Neural cell (in vitro differentiated cells): ENCODE data around the gene SDK1.

Experiments
- CTCF ChIP-seq: fragments of 450-650 bp; IDR thresholded peaks from 2 replicates; pipeline ENCODE4 v1.5.1; 2014; ENCODE audit warnings: antibody characterized with exemption, mild to moderate bottlenecking, moderate library complexity; ENCODE audit not compliant: poor library complexity, severe bottlenecking
- EP300 ChIP-seq: fragments of 450-650 bp; conservative IDR thresholded peaks from 2 replicates; pipeline ENCODE4 v1.6.1; 2014; ENCODE audit warnings: antibody characterized with exemption, mild to moderate bottlenecking, moderate library complexity; ENCODE audit not compliant: poor library complexity, severe bottlenecking
- EZH2 ChIP-seq: fragments of 200-600, 300-800 bp; shearing (Covaris generic), sonication (generic); IDR thresholded peaks from 2 replicates; pipeline ENCODE4 v1.6.1; 2014; ENCODE audit warnings: antibody characterized with exemption, low read length, borderline replicate concordance, mild to moderate bottlenecking; ENCODE audit not compliant: insufficient read depth, poor library complexity, severe bottlenecking
- MXI1 ChIP-seq: fragments of 450-650 bp; conservative IDR thresholded peaks from 2 replicates; pipeline ENCODE4 v1.6.1; 2014; ENCODE audit warnings: antibody characterized with exemption, mild to moderate bottlenecking; ENCODE audit not compliant: poor library complexity, severe bottlenecking
- POLR2AphosphoS5 ChIP-seq: IDR thresholded peaks from 2 replicates; pipeline ENCODE4 v1.6.1; 2012
- RAD21 ChIP-seq: fragments of 450-650 bp; conservative IDR thresholded peaks from 2 replicates; pipeline ENCODE4 v1.6.1; 2014; ENCODE audit warnings: antibody characterized with exemption, mild to moderate bottlenecking, moderate library complexity
- REST ChIP-seq: IDR thresholded peaks from 2 replicates; pipeline ENCODE4 v1.6.1; 2012; ENCODE audit warnings: borderline replicate concordance
- SMC3 ChIP-seq: fragments of 450-650 bp; conservative IDR thresholded peaks from 2 replicates; pipeline ENCODE4 v1.6.1; 2014; ENCODE audit warnings: antibody characterized with exemption, mild to moderate bottlenecking, moderate library complexity; ENCODE audit not compliant: poor library complexity
- TAF1 ChIP-seq: IDR thresholded peaks from 2 replicates; pipeline ENCODE4 v1.6.1; 2012; ENCODE audit warnings: low read depth

- no peak for TF ChIP-seq CTCF
- TF ChIP-seq RAD21 = no peak
- TF ChIP-seq POLR2AphosphoS5 = no peak
- no peak for TF ChIP-seq EZH2
- TF ChIP-seq TAF1 = no peak
- TF ChIP-seq SMC3 = no peak
- TF ChIP-seq REST = no peak
- TF ChIP-seq EP300 = no peak
- no peak for TF ChIP-seq MXI1
Measured at GRCh38 chr7:4207011-4207410, 906.0 kb downstream of the SDK1 start.
